Skeletal muscle tissue (tissue), 4 donors: ENCODE data around the gene CPNE2. TPM values are rescaled to one million over a fixed set of nuclear protein-coding genes. Genes with fewer than 3 reads are reported as not detected.
"Not testable (repeated sequence)": the region's sequence is repeated elsewhere in the genome, so short reads cannot be mapped to it uniquely, and the experiment has no call there.

Experiments used
- H3K27ac ChIP-seq: one replicate; pipeline ENCODE4 v1.7.0; 2013; ENCODE audit warnings: mild to moderate bottlenecking, low read depth, low read length, inconsistent platforms
- H3K27me3 ChIP-seq, 3 donors: one replicate each; pipeline ENCODE4 v1.7.0; 2013; ENCODE audit warnings: low read length in 3 of 3; ENCODE audit not compliant: control insufficient read depth in 3 of 3, insufficient read depth in 3 of 3
- H3K36me3 ChIP-seq, 3 donors: one replicate each; pipeline ENCODE4 v1.7.0; 2013; ENCODE audit warnings: low read length in 3 of 3; ENCODE audit not compliant: control insufficient read depth in 3 of 3, insufficient read depth in 3 of 3
- H3K4me1 ChIP-seq, 3 donors: one replicate each; pipeline ENCODE4 v1.7.0; 2013; ENCODE audit warnings: low read length in 3 of 3, mild to moderate bottlenecking in 3 of 3; ENCODE audit not compliant: control insufficient read depth in 3 of 3, insufficient read depth in 3 of 3
- H3K4me3 ChIP-seq, 3 donors: one replicate each; pipeline ENCODE4 v1.7.0; 2013; ENCODE audit warnings: low read length in 3 of 3
- H3K9ac ChIP-seq, 3 donors: one replicate each; pipeline ENCODE4 v1.7.0; 2013; ENCODE audit warnings: low read length in 3 of 3, mild to moderate bottlenecking in 3 of 3, moderate library complexity in 2 of 3, low read depth in 1 of 3
- H3K9me3 ChIP-seq, 3 donors: one replicate each; pipeline ENCODE4 v1.7.0; 2013; ENCODE audit warnings: low read length in 3 of 3; ENCODE audit not compliant: control insufficient read depth in 3 of 3
- total RNA-seq: library from RNA; depleted of rRNA; stranded (reverse); fragments of >200 nt; gene quantifications from one replicate; pipeline ENCODE4 v1.2.3, GENCODE V29; 2014
- donor health status: Osteomylitis.

CPNE2 gene
- total RNA-seq, 1 donor from 2014 or later = 8.9 TPM

DNA sequence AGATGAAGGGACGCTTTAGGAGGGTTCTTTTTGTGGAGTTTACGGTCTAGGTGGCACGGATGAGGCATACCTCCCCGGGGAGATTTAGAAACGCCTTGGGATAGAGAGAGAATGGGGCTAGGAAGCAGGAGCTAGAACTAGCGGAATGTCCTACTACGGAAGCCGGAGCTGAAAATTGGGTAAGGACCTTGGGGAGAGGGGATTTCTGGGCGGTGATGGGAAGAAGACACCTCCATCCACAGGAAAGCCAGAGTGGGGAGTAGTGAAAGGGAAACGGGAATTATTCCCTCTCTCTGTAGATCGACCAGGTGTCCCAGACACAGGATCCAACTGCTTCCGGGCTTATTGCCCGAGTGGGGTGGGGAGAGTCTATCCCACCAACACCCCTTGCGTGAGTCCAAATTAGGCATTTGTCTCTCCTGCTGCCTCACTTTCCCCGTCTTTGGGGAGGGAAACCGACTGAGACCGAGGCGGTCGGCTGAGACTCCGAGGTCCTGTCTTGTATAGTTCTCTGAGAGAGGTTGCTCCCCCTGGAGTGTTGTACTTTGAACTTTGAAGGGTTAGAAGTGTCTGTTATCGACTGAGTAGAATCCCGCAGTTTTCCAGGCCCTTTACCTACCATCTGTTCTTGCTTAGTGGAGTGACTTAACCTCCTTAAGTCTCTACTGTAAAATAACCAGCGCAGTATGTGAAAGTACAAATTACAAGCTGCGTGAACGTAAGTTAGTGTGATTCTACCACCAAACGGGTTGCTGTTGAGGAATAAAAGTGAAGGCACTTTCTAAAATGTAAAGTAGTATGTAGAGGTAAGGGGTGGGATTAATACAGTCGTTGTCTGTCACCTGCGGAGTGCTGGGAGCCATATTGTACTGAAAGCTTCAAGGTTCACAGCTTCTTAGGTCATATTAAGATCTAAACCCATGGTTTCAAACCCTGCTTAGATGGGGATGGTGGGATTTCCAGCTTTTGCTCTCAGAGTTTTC lies 94.8 kb downstream of the CPNE2 start:
- Histone ChIP-seq H3K27ac (peak overlapping the region; percentile 94), H3K4me3 (peak overlapping the region; percentile 82 to 93 (median 85)), H3K9ac (peak overlapping the region; percentile 93 to 97 (median 96)), H3K9me3 (no peaks in the 10 kb centered on the region), H3K4me1 (peaks cover 12 to 36% (median 26%) of the 10 kb centered on the region in 3 donors), H3K36me3 (no peaks in the 10 kb centered on the region), H3K27me3 (no peaks in the 10 kb centered on the region)

DNA sequence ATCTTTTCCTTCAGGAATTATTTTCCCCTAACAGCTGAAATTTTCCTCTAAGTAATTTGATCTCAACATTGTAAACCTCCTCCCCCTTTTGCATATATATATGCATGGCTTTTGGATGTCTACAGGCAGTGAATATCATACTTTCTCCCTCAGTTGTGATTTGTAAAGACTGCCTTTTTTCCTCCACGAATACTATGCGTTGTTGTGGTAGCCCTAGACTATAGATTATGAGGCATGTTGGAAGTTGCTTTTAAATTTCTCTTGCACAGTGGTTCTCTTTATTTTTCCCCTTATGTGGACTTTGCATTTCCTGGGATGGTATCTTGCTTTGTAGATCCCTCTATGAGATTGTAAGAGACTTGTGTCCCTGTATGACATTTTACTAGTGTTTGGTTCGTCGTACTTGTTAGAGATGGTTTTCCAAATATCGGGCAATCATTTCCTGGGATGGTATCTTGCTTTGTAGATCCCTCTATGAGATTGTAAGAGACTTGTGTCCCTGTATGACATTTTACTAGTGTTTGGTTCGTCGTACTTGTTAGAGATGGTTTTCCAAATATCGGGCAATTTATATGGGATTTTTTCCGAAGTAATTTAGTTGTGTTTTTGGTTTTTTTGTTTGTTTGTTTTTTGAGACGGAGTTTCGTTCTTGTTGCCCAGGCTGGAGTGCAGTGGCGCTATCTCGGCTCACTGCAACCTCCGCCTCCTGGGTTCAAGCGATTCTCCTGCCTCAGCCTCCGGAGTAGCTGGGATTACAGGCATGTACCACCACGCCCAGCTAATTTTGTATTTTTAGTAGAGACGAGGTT lies 95.7 kb downstream of the CPNE2 start:
- peak overlapping the region; percentile 82 to 93 (median 85) for H3K4me3 ChIP-seq
- not testable (repeated sequence) for H3K9me3 ChIP-seq, H3K27me3 ChIP-seq, H3K36me3 ChIP-seq
- peaks cover 12 to 36% (median 26%) of the 10 kb centered on the region in 3 donors for H3K4me1 ChIP-seq
- peak overlapping the region; percentile 93 to 97 (median 96) for H3K9ac ChIP-seq
- peak overlapping the region; percentile 94 for H3K27ac ChIP-seq

DNA sequence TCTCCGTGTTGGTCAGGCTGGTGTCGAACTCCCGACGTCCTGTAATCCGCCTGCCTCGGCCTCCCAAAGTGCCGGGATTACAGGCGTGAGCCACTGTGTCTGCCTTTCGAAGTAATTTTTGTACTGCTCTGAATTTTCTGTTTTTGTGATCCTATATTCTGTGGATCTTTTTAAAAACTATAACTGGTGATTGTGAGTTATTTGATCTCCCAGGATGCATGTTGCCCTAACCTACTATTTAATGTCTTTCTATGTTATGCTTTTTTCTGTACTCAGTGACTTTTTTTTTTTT lies 96.3 kb downstream of the CPNE2 start:
- Histone ChIP-seq H3K36me3 (no peaks in the 10 kb centered on the region), H3K27me3 (no peaks in the 10 kb centered on the region), H3K9me3 (no peaks in the 10 kb centered on the region), H3K4me1 (peaks cover 12 to 36% (median 26%) of the 10 kb centered on the region in 3 donors), H3K4me3 (no peak overlapping the region), H3K27ac (no peak overlapping the region), H3K9ac (no peak overlapping the region)

DNA sequence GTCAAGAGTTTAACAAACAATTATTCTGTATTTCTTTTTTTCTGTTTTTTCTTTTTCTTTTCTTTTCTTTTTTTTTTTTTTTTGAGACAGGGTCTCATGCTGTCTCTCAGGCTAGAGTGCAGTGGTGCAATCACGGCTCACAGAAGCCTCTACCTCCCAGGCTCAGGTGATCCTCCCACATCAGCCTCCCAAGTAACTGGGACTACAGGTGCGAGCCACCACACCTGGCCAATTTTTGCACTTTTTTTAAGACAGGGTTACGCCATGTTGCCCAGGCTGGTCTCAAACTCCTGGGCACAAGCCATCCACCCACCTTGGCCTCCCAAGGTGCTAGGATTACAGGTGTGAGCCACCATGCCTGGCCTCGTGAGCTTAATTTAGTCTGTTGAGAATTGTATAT lies 97.1 kb downstream of the CPNE2 start:
- H3K36me3 ChIP-seq, H3K9me3 ChIP-seq, H3K27ac ChIP-seq, H3K27me3 ChIP-seq, H3K9ac ChIP-seq, H3K4me3 ChIP-seq: not testable (repeated sequence)
- peaks cover 12 to 33% (median 26%) of the 10 kb centered on the region in 3 donors for H3K4me1 ChIP-seq

DNA sequence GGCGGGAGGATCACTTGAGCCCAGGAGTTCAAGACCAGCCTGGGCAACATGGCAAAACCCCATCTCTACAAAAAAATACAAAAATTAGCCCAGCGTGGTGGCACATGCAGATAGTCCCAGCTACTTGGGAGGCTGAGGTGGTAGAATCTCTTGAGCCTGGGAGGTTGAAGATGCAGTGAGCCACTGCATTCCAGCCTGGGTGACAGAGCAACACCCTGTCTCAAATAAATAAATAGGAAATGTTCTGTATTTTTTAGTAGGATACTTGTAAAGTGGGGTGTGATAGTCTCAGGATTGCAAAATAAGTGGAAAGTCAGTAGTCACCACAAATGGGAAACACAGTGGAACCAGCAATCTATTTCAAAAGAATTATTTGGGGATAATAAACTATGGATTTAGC lies 97.8 kb downstream of the CPNE2 start:
- no peak overlapping the region for H3K9ac ChIP-seq
- no peaks in the 10 kb centered on the region for H3K36me3 ChIP-seq
- H3K4me3 ChIP-seq = no peak overlapping the region
- no peaks in the 10 kb centered on the region for H3K27me3 ChIP-seq
- H3K4me1 ChIP-seq = peaks cover 12 to 27% (median 20%) of the 10 kb centered on the region in 3 donors
- no peaks in the 10 kb centered on the region for H3K9me3 ChIP-seq
- H3K27ac ChIP-seq = no peak overlapping the region

DNA sequence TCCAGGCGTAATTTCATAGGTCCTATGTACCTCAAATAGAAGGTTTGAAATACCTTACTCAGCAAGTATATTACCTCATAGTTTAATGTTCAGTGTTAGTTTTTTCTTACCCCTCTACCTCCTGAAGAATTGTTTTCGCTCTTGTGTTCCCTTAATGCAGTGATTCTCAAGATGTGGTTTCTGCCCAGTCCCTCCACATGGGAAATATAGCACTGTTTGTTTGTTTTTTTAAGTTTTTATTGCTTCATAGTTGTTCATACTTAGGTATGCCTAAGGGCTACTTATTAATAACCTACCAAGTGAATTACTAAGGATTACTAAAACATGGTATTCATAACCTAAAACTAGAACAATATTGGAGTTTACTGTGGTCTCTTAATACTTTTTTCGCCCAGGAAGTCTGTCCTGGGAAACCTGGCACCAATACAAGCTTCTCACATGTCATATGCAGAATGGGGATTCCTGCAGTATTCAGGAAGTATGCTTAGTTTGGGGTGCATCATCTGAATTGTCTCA lies 98.7 kb downstream of the CPNE2 start:
- H3K27ac ChIP-seq = no peak overlapping the region
- no peaks in the 10 kb centered on the region for H3K27me3 ChIP-seq
- no peaks in the 10 kb centered on the region for H3K36me3 ChIP-seq
- H3K9me3 ChIP-seq = no peaks in the 10 kb centered on the region
- peaks cover 12 to 22% (median 19%) of the 10 kb centered on the region in 3 donors for H3K4me1 ChIP-seq
- no peak overlapping the region for H3K4me3 ChIP-seq
- no peak overlapping the region for H3K9ac ChIP-seq

DNA sequence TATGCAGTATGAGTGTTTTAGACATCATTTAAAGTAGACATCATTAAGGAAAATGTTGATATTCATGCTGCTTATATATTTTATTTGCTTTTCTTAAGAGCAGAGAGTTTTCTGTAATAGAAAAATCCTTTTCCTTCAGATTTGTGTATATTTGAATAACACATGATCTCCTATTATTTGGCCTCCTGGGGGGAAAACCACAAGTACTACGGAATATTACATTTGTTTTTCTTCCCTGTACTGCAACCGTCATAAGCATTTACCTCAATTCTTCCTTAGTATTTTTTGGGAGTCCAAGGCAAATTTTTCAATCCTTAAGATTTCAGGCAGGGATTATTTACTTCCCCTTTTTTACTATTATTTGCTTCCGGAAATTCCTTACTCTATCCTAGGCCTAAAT lies 99.8 kb downstream of the CPNE2 start:
- peaks cover 8 to 16% (median 15%) of the 10 kb centered on the region in 3 donors for H3K4me1 ChIP-seq
- H3K27ac ChIP-seq = no peak overlapping the region
- H3K27me3 ChIP-seq = no peaks in the 10 kb centered on the region
- H3K36me3 ChIP-seq = no peaks in the 10 kb centered on the region
- no peaks in the 10 kb centered on the region for H3K9me3 ChIP-seq
- no peak overlapping the region for H3K4me3 ChIP-seq
- H3K9ac ChIP-seq = no peak overlapping the region

DNA sequence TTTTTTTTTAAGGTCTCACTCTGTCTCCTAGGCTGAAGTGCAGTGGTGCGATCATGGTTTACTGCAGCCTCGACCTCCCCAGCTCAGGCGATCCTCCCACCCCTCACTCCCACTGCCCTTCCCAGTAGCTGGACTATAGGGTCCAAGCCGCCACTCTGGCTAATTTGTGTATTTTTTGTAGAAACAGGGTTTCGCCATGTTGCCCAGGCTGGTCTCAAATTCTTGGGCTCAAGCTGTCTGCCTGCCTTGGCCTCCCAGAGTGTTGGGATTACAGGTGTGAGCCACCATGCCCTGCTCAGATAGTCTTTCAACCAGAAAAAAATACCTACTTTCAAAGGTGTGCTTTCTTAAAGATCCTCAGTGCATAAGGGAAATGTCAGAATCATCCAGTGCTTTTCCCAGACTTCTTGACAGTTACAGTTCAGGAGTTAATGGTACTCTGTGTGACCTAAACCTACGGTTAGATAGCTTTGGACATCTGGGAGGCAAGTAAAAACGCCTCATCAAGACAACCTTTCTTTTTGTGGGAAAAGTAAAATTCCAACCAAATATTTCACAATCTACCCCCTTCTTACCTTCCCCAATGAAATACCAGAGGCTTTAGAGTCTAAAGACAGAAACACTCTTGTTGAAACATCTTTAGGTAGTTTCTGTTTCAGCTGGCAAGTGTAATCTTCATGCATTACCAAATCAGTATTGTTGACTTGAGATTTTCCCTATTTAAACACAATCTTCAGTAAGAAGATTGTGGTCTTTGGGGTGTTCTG lies 100.5 kb downstream of the CPNE2 start:
- H3K36me3 ChIP-seq = no peaks in the 10 kb centered on the region
- no peak overlapping the region for H3K4me3 ChIP-seq
- H3K27me3 ChIP-seq = no peaks in the 10 kb centered on the region
- H3K9me3 ChIP-seq = no peaks in the 10 kb centered on the region
- no peak overlapping the region for H3K9ac ChIP-seq
- H3K4me1 ChIP-seq = peaks cover under 1 to 8% (median 7%) of the 10 kb centered on the region in 3 donors
- H3K27ac ChIP-seq = no peak overlapping the region

DNA sequence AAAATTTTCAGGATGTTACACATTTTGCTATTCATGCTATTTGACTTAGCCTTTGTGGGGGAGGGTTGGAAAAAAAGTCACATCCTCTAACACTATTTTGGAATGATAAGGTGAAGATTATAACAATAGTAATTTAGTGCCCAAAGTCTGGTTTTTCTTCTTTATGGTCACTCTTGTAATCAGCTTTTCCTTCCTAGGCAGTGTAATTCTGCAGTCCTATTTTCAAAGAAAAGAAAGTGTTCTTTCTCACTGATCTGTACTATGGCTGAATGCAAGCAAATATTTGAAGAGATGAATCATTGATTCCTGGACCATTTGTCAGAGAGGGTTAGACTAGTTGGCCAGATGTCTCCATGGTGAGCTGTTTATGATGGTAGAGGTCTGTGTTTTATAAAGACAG lies 102.1 kb downstream of the CPNE2 start:
- no peak overlapping the region for H3K9ac ChIP-seq
- H3K27ac ChIP-seq = no peak overlapping the region
- H3K4me3 ChIP-seq = no peak overlapping the region
- no peaks in the 10 kb centered on the region for H3K27me3 ChIP-seq
- H3K9me3 ChIP-seq = no peaks in the 10 kb centered on the region
- H3K36me3 ChIP-seq = peaks cover 0 to 1% (median 0%) of the 10 kb centered on the region in 3 donors
- H3K4me1 ChIP-seq = peaks cover 0 to 6% (median 0%) of the 10 kb centered on the region in 3 donors
